ENCODE measurements around the gene FUNDC1. TPM values are rescaled to one million over a fixed set of nuclear protein-coding genes. Genes with fewer than 3 reads are reported as not detected.

The FUNDC1 gene
- total RNA-seq, 1 donor from 2014 or later: 17.1 TPM

DNA sequence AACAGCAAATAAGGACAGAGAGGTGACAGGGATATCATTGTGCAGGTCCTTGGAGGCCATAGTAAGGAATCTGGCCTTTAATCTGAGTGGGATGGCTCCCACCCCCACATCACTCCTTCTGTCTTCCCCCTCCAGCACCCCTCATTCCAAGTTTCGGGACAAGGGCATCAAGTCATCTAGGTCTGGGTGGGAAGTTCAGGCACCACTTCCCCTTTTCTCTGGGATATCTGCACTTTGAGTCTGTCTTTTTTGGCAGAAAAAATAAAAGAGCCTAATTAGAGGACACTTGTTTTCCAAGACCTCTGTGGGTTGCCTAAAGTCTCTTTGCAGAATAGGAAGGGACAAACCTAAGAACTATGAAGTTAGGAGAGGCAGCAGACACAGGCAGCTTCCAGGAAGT is 60.1 kb downstream of the FUNDC1 start:
- no peak for DNase-seq (ENCODE audit: low read depth)

DNA sequence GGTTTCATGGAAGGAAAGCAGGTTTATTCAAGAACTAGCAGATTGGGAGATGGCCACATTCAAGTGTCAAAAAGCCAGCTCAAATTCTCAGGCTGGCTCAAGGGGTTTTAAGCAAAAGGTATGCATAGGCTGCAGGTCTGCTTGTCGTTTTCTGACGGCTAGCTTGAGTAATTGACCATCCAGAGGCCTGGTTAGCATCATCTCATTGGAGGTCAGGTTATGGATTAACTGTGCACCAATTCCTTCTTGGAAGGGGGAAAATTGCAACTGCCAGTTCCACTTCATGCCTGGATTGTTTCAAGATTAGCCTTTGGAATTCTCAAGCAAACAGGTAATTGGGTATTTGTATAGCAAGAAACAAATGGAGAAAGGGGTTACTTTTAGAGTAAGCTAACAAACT is 62.1 kb downstream of the FUNDC1 start:
- no peak for DNase-seq (ENCODE audit: low read depth)

DNA sequence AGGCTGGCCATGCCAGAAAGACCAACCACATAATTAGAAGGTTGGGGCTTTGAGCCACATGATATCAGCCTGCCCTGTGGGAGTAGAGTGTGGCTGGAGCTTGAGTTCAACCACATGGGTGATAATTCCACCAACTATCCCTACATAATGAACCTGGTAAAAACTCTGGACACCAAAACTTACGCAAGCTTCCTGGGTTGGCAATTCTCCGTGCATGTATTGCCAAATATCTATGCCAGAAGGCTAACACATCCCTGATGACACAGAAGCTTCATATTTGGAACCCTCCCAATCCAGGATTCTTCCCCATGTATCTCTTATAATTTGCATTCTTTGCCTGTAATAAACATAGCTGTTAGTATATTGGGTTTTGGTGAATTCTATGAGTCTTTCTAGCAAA is 68.2 kb downstream of the FUNDC1 start:
- DNase-seq (ENCODE audit: low read depth): peak; percentile 7

Other genes starting within 250 kb of the FUNDC1 start
- gene EFHC2, start 199.2 kb downstream of the FUNDC1 start, total RNA-seq: 0.21 and 0.47 TPM in 2 replicates